Central memory CD4-positive, alpha-beta T cell (primary cell): Measurements from ENCODE around the gene IL1B.
"Not testable (repeated sequence)": the region's sequence is repeated elsewhere in the genome, so short reads cannot be mapped to it uniquely, and the experiment has no call there.

Experiments
- DNase-seq: peaks from one replicate; pipeline ENCODE4 v3.0.0; 2022

Gene IL1B

GRCh38 chr2:112849956-112850355 lies 13.4 kb upstream of the IL1B start:
- DNase-seq = no peak

- no peak for DNase-seq
Measured at GRCh38 chr2:112848833-112849232, 12.3 kb upstream of the IL1B start.

GRCh38 chr2:112846031-112846430 lies 9.5 kb upstream of the IL1B start:
- DNase-seq = no peak

- DNase-seq = no peak
Measured at GRCh38 chr2:112843836-112844235, 7.3 kb upstream of the IL1B start.

- DNase-seq = no peak
Measured at GRCh38 chr2:112843288-112843687, 6.7 kb upstream of the IL1B start.

- DNase-seq = no peak
Measured at GRCh38 chr2:112841295-112842044, 4.9 kb upstream of the IL1B start.

- no peak for DNase-seq
Measured at GRCh38 chr2:112840068-112840445, 3.5 kb upstream of the IL1B start.

- DNase-seq = no peak
Measured at GRCh38 chr2:112839407-112840067, 3.0 kb upstream of the IL1B start.

GRCh38 chr2:112836163-112836560 lies 417 bp downstream of the IL1B start:
- no peak for DNase-seq

- DNase-seq = no peak
Measured at GRCh38 chr2:112835536-112836162, 930 bp downstream of the IL1B start.

GRCh38 chr2:112835061-112835501 lies 1.5 kb downstream of the IL1B start:
- no peak for DNase-seq

- DNase-seq = no peak
Measured at GRCh38 chr2:112834396-112835037, 2.1 kb downstream of the IL1B start.

GRCh38 chr2:112833976-112834375 lies 2.6 kb downstream of the IL1B start:
- DNase-seq = no peak

- DNase-seq = not testable (repeated sequence)
Measured at GRCh38 chr2:112833639-112833931, 3.0 kb downstream of the IL1B start.

- no peak for DNase-seq
Measured at GRCh38 chr2:112832841-112833638, 3.5 kb downstream of the IL1B start.

- DNase-seq = no peak
Measured at GRCh38 chr2:112831946-112832840, 4.4 kb downstream of the IL1B start.

- DNase-seq = no peak
Measured at GRCh38 chr2:112831513-112831845, 5.1 kb downstream of the IL1B start.

- DNase-seq = no peak
Measured at GRCh38 chr2:112830682-112831512, 5.7 kb downstream of the IL1B start.

GRCh38 chr2:112829961-112830681 lies 6.5 kb downstream of the IL1B start:
- no peak for DNase-seq
